Mesothelial cell of epicardium (in vitro differentiated cells): ENCODE measurements around the gene FOXJ2. TPM values are rescaled to one million over a fixed set of nuclear protein-coding genes. Genes with fewer than 3 reads are reported as not detected.
A peak's percentile ranks its signal among the peaks of the same experiment; 100 is the strongest.

Source experiments
- DNase-seq, 2 experiments: peaks; one replicate each; pipeline ENCODE4 v3.0.0; 2021; ENCODE audit warnings: low spot score in 2 of 2; ENCODE audit not compliant: unreplicated experiment in 2 of 2
- H3K27ac Mint-ChIP-seq: 2 replicates; pipeline ENCODE4 v1.8.0; 2021; ENCODE audit warnings: mixed read lengths
- H3K27me3 Mint-ChIP-seq: 2 replicates; pipeline ENCODE4 v1.8.0; 2021; ENCODE audit warnings: low read depth, mixed read lengths
- H3K36me3 Mint-ChIP-seq: 2 replicates; pipeline ENCODE4 v1.8.0; 2021; ENCODE audit warnings: mixed read lengths
- H3K4me1 Mint-ChIP-seq: 2 replicates; pipeline ENCODE4 v1.8.0; 2021; ENCODE audit warnings: mixed read lengths
- H3K4me3 Mint-ChIP-seq: 2 replicates; pipeline ENCODE4 v1.8.0; 2021; ENCODE audit warnings: mild to moderate bottlenecking, moderate library complexity, mixed read lengths
- H3K9me3 Mint-ChIP-seq: 2 replicates; pipeline ENCODE4 v1.8.0; 2021; ENCODE audit warnings: mixed read lengths
- CTCF ChIP-seq: fragments of 200-600 bp; sonication (generic); IDR thresholded peaks from one replicate; pipeline ENCODE4 v1.5.0; 2021; ENCODE audit warnings: antibody characterized with exemption; ENCODE audit not compliant: unreplicated experiment
- total RNA-seq: library from RNA; stranded (reverse); gene quantifications from 3 replicates; pipeline ENCODE4 v1.2.1, GENCODE V29; 2021

The FOXJ2 gene
- total RNA-seq, 1 donor from 2014 or later = 16.1 TPM

- H3K27ac Mint-ChIP-seq = no peak overlapping the region
- H3K27me3 Mint-ChIP-seq = no peaks in the 10 kb centered on the region
- peak overlapping the region; percentile 9 for H3K4me3 Mint-ChIP-seq
- H3K9me3 Mint-ChIP-seq = no peaks in the 10 kb centered on the region
- H3K36me3 Mint-ChIP-seq = peaks cover 2% of the 10 kb centered on the region
- TF ChIP-seq CTCF = no peak
- no peak for DNase-seq
- peaks cover 58% of the 10 kb centered on the region for H3K4me1 Mint-ChIP-seq
These were observed 3.0 kb downstream of the FOXJ2 start for GRCh38 chr12:8035440-8036010.

GRCh38 chr12:8036346-8036745 lies 3.8 kb downstream of the FOXJ2 start:
- Mint-ChIP-seq H3K27ac (no peak overlapping the region), H3K36me3 (peaks cover 7% of the 10 kb centered on the region), H3K4me3 (no peak overlapping the region), H3K27me3 (no peaks in the 10 kb centered on the region), H3K9me3 (no peaks in the 10 kb centered on the region), H3K4me1 (peaks cover 58% of the 10 kb centered on the region)
- no peak for DNase-seq
- TF ChIP-seq CTCF = no peak

- Mint-ChIP-seq H3K27ac (no peak overlapping the region), H3K27me3 (no peaks in the 10 kb centered on the region), H3K4me1 (peaks cover 54% of the 10 kb centered on the region)
These were observed 4.6 kb downstream of the FOXJ2 start for GRCh38 chr12:8037046-8037663.

GRCh38 chr12:8037947-8038346 lies 5.4 kb downstream of the FOXJ2 start:
- DNase-seq = no peak
- Mint-ChIP-seq H3K4me3 (no peak overlapping the region), H3K9me3 (no peaks in the 10 kb centered on the region), H3K27ac (peak overlapping the region; percentile 5), H3K4me1 (peaks cover 53% of the 10 kb centered on the region), H3K36me3 (peaks cover 15% of the 10 kb centered on the region), H3K27me3 (no peaks in the 10 kb centered on the region)
- no peak for TF ChIP-seq CTCF

More at GRCh38 chr12:8037046-8037663, 4.6 kb downstream of the FOXJ2 start:
- Mint-ChIP-seq H3K9me3 (no peaks in the 10 kb centered on the region), H3K36me3 (peaks cover 10% of the 10 kb centered on the region), H3K4me3 (no peak overlapping the region)
- DNase-seq = no peak
- TF ChIP-seq CTCF = no peak

- H3K9me3 Mint-ChIP-seq = no peaks in the 10 kb centered on the region
- no peaks in the 10 kb centered on the region for H3K27me3 Mint-ChIP-seq
- H3K27ac Mint-ChIP-seq = no peak overlapping the region
- peaks cover 47% of the 10 kb centered on the region for H3K4me1 Mint-ChIP-seq
- no peak for TF ChIP-seq CTCF
- H3K4me3 Mint-ChIP-seq = no peak overlapping the region
- H3K36me3 Mint-ChIP-seq = peaks cover 21% of the 10 kb centered on the region
- DNase-seq = peak in 1 of 2 experiments; percentile 44
These were observed 6.2 kb downstream of the FOXJ2 start for GRCh38 chr12:8038659-8039114.
